ENCODE measurements around the gene SLC26A2. TPM values are rescaled to one million over a fixed set of nuclear protein-coding genes. Genes with fewer than 3 reads are reported as not detected.

Gene SLC26A2
- total and polyA plus RNA-seq, 2 of the 8 experiments (the other 6 are each of a cell fraction or from before 2014, with no cell fraction given), result 3.7 to 11.4 TPM

- no peaks in the 10 kb centered on the region for H3K23me2 ChIP-seq (ENCODE audit: low read depth, low read length)
- H3K14ac ChIP-seq (ENCODE audit: insufficient read length), result no peak overlapping the region
- ChIA-PET CTCF (ENCODE audit: partially characterized antibody) (interaction anchor here (0.7 to 1.8 kb wide), 7 partner anchors 11 to 110 kb away, joined by 3 to 10 read pairs (median 3); no protein-coding TSS in a partner anchor), POLR2A (ENCODE audit: partially characterized antibody) (interaction anchor here (1.4 kb wide), 1 partner anchor 70 kb away, joined by 3 read pairs; no protein-coding TSS in a partner anchor)
- no peak overlapping the region for H3K18ac ChIP-seq (ENCODE audit: extremely low read depth, low read length)
- no peak overlapping the region for H2BK5ac ChIP-seq (ENCODE audit: low read depth, low read length)
- H4K5ac ChIP-seq (ENCODE audit: insufficient read length, low read depth, low read length), result no peak overlapping the region
- no peak overlapping the region for H2BK12ac ChIP-seq (ENCODE audit: low read depth, low read length)
- H3K4me1 ChIP-seq (replicated peaks in 1 of 4; ENCODE audit: control insufficient read depth in 3 of 4, insufficient read depth in 4 of 4, low read length in 3 of 4), result no peaks in the 10 kb centered on the region
- H4K8ac ChIP-seq (ENCODE audit: extremely low read depth, insufficient read depth, low read length), result no peak overlapping the region
- peaks cover 0 to 3% (median 0%) of the 10 kb centered on the region in 4 experiments; a peak in 3 of 8 replicates for H3K36me3 ChIP-seq (ENCODE audit: control insufficient read depth in 2 of 4, insufficient read depth in 4 of 4, low read length in 3 of 4)
- no peak overlapping the region for H2AK5ac ChIP-seq (ENCODE audit: low read depth, low read length)
- FAIRE-seq, result no peak
- no peak overlapping the region for H2BK15ac ChIP-seq (ENCODE audit: low read length)
- no peak overlapping the region for H3K4ac ChIP-seq (replicated peaks; ENCODE audit: insufficient read length, low read depth, low read length)
- H3K4me3 ChIP-seq (ENCODE audit: extremely low read depth in 1 of 4, insufficient read depth in 2 of 4, low read depth in 3 of 4, low read length in 4 of 4), result no peak overlapping the region
- H2BK120ac ChIP-seq (replicated peaks; ENCODE audit: low read depth, low read length), result no peak overlapping the region
- H3K27ac ChIP-seq (ENCODE audit: low read depth, low read length), result no peak overlapping the region
- H3K9me3 ChIP-seq (ENCODE audit: insufficient read depth in 2 of 2, low read depth in 1 of 2, low read length in 1 of 2), result no peaks in the 10 kb centered on the region
- no peak overlapping the region for H3K23ac ChIP-seq (ENCODE audit: insufficient read length)
- no peak overlapping the region for H4K91ac ChIP-seq (replicated peaks; ENCODE audit: insufficient read length, low read length)
- H3K4me2 ChIP-seq (ENCODE audit: insufficient read depth in 1 of 2, low read depth in 2 of 2, low read length in 2 of 2), result no peak overlapping the region
- H2BK20ac ChIP-seq (ENCODE audit: low read length), result no peak overlapping the region
- no peaks in the 10 kb centered on the region for H3K79me2 ChIP-seq (ENCODE audit: control insufficient read depth in 1 of 2, insufficient read depth in 2 of 2, low read length in 2 of 2)
- H3K9ac ChIP-seq (replicated peaks in 1 of 4; ENCODE audit: extremely low read depth in 1 of 4, low read depth in 3 of 4, low read length in 3 of 4), result no peak overlapping the region
- no peak for DNase-seq (ENCODE audit: low read depth in 1 of 2, low spot score in 2 of 2)
- WGBS, 2 experiments (ENCODE audit: extremely low coverage in 1 of 2, insufficient coverage in 1 of 2, insufficient read length in 1 of 2, insufficient replicate concordance in 2 of 2, low coverage in 1 of 2, low lambda C conversion rate in 2 of 2, missing lambda C conversion rate in 1 of 2), result 70% methylated on average over 2 of the region's 2 CpGs; no CpG with 5 or more reads in 1 of the 2 experiments
- H4K20me1 ChIP-seq (replicated peaks in 1 of 2; ENCODE audit: control insufficient read depth in 1 of 2, insufficient read depth in 2 of 2, low read length in 2 of 2), result no peaks in the 10 kb centered on the region
- H2AFZ ChIP-seq (ENCODE audit: low read length), result no peak overlapping the region
- H3K56ac ChIP-seq (replicated peaks; ENCODE audit: insufficient read length, low read depth, low read length), result no peak overlapping the region
- TF ChIP-seq CHD2 (IDR thresholded peaks at IDR 0.05; ENCODE audit: low read length) (no peak), SP2 (IDR thresholded peaks at IDR 0.05; ENCODE audit: low read length) (no peak), EGR1 (IDR thresholded peaks at IDR 0.05; ENCODE audit: borderline replicate concordance, low read depth, low read length) (no peak), PHF8 (conservative IDR thresholded peaks at IDR 0.05; ENCODE audit: low read depth, low read length) (no peak), SAP30 (IDR thresholded peaks at IDR 0.05; ENCODE audit: insufficient read depth, insufficient replicate concordance, low read length) (no peak), HDAC6 (IDR thresholded peaks at IDR 0.05; ENCODE audit: low read depth, low read length) (no peak), SP4 (IDR thresholded peaks at IDR 0.05; ENCODE audit: low read length) (no peak), RXRA (IDR thresholded peaks at IDR 0.05; ENCODE audit: insufficient read depth, low read depth, low read length) (no peak), BCL11A (IDR thresholded peaks at IDR 0.05; ENCODE audit: low read depth in 2 of 2, low read length in 2 of 2) (no peak), CHD1 (IDR thresholded peaks at IDR 0.05; ENCODE audit: low read depth, low read length) (no peak), ASH2L (IDR thresholded peaks at IDR 0.05; ENCODE audit: low read length) (no peak)
- no peaks in the 10 kb centered on the region for H3K79me1 ChIP-seq (ENCODE audit: low read depth, low read length)
- H3K27me3 ChIP-seq (replicated peaks in 1 of 4; ENCODE audit: control insufficient read depth in 3 of 4, extremely low read depth in 1 of 4, insufficient read depth in 3 of 4, low read length in 3 of 4), result no peaks in the 10 kb centered on the region
These were observed 14.9 kb downstream of the SLC26A2 start for GRCh38 chr5:149975409-149975808.
